Neural cell (in vitro differentiated cells): ENCODE measurements around the gene CADPS2. TPM values are rescaled to one million over a fixed set of nuclear protein-coding genes. Genes with fewer than 3 reads are reported as not detected.

Experiments used
- H2AFZ ChIP-seq: fragments of 200-600, 300-800 bp; sonication (generic), shearing (Covaris generic); 2 replicates; pipeline ENCODE4 v1.6.0; 2014; ENCODE audit warnings: low read depth, mild to moderate bottlenecking, antibody characterized with exemption, low read length, moderate library complexity
- H3F3A ChIP-seq: fragments of 200-600 bp; shearing (Covaris generic); 2 replicates; pipeline ENCODE4 v1.6.1; 2016; ENCODE audit warnings: mild to moderate bottlenecking, moderate library complexity, mixed read lengths, antibody characterized with exemption, low read length; ENCODE audit not compliant: insufficient read depth, poor library complexity, severe bottlenecking
- H3K27ac ChIP-seq: fragments of 200-600, 300-800 bp; sonication (generic), shearing (Covaris generic); 2 replicates; pipeline ENCODE4 v1.5.1; 2014; ENCODE audit warnings: mild to moderate bottlenecking, low read length, moderate library complexity
- H3K27me3 ChIP-seq: fragments of 300-800, 200-600 bp; sonication (generic), shearing (Covaris generic); 2 replicates; pipeline ENCODE4 v1.6.0; 2014; ENCODE audit warnings: mild to moderate bottlenecking, low read depth, low read length, moderate library complexity; ENCODE audit not compliant: insufficient read depth
- H3K36me3 ChIP-seq: fragments of 300-800, 200-600 bp; sonication (generic), shearing (Covaris generic); 2 replicates; pipeline ENCODE4 v1.5.1; 2014; ENCODE audit warnings: mild to moderate bottlenecking, antibody characterized with exemption, low read length, moderate library complexity; ENCODE audit not compliant: insufficient read depth
- H3K4me2 ChIP-seq: fragments of 300-800, 200-600 bp; sonication (generic), shearing (Covaris generic); 2 replicates; pipeline ENCODE4 v1.6.0; 2014; ENCODE audit warnings: mild to moderate bottlenecking, low read length
- H3K4me3 ChIP-seq: fragments of 300-800, 200-600 bp; sonication (generic), shearing (Covaris generic); 2 replicates; pipeline ENCODE4 v1.5.1; 2014; ENCODE audit warnings: mild to moderate bottlenecking, low read length, moderate library complexity
- H3K79me2 ChIP-seq: fragments of 200-600 bp; shearing (Covaris generic); replicated peaks from 2 replicates; pipeline ENCODE4 v1.6.0; 2014; ENCODE audit warnings: mild to moderate bottlenecking, low read length, moderate library complexity; ENCODE audit not compliant: insufficient read depth
- H3K9ac ChIP-seq: fragments of 300-800, 200-600 bp; sonication (generic), shearing (Covaris generic); 2 replicates; pipeline ENCODE4 v1.6.1; 2016; ENCODE audit warnings: mild to moderate bottlenecking, low read length, mixed read lengths
- H3K9me2 ChIP-seq: fragments of 200-600 bp; shearing (Covaris generic); 2 replicates; pipeline ENCODE4 v1.6.1; 2016; ENCODE audit warnings: mild to moderate bottlenecking, low read length, mixed read lengths; ENCODE audit not compliant: insufficient read depth
- H3K9me3 ChIP-seq: fragments of 200-600, 300-800 bp; sonication (generic), shearing (Covaris generic); 2 replicates; pipeline ENCODE4 v1.6.1; 2016; ENCODE audit warnings: mild to moderate bottlenecking, mixed run types, low read length, moderate library complexity, mixed read lengths
- H4K20me1 ChIP-seq: fragments of 200-600 bp; shearing (Covaris generic); 2 replicates; pipeline ENCODE4 v1.6.1; 2016; ENCODE audit warnings: mild to moderate bottlenecking, mixed run types; ENCODE audit not compliant: insufficient read depth
- CTCF ChIP-seq: fragments of 450-650 bp; IDR thresholded peaks from 2 replicates; pipeline ENCODE4 v1.5.1; 2014; ENCODE audit warnings: antibody characterized with exemption, mild to moderate bottlenecking, moderate library complexity; ENCODE audit not compliant: poor library complexity, severe bottlenecking
- EP300 ChIP-seq: fragments of 450-650 bp; conservative IDR thresholded peaks from 2 replicates; pipeline ENCODE4 v1.6.1; 2014; ENCODE audit warnings: antibody characterized with exemption, mild to moderate bottlenecking, moderate library complexity; ENCODE audit not compliant: poor library complexity, severe bottlenecking
- EZH2 ChIP-seq: fragments of 200-600, 300-800 bp; shearing (Covaris generic), sonication (generic); IDR thresholded peaks from 2 replicates; pipeline ENCODE4 v1.6.1; 2014; ENCODE audit warnings: antibody characterized with exemption, low read length, borderline replicate concordance, mild to moderate bottlenecking; ENCODE audit not compliant: insufficient read depth, poor library complexity, severe bottlenecking
- MXI1 ChIP-seq: fragments of 450-650 bp; conservative IDR thresholded peaks from 2 replicates; pipeline ENCODE4 v1.6.1; 2014; ENCODE audit warnings: antibody characterized with exemption, mild to moderate bottlenecking; ENCODE audit not compliant: poor library complexity, severe bottlenecking
- POLR2AphosphoS5 ChIP-seq: IDR thresholded peaks from 2 replicates; pipeline ENCODE4 v1.6.1; 2012
- RAD21 ChIP-seq: fragments of 450-650 bp; conservative IDR thresholded peaks from 2 replicates; pipeline ENCODE4 v1.6.1; 2014; ENCODE audit warnings: antibody characterized with exemption, mild to moderate bottlenecking, moderate library complexity
- REST ChIP-seq: IDR thresholded peaks from 2 replicates; pipeline ENCODE4 v1.6.1; 2012; ENCODE audit warnings: borderline replicate concordance
- SMC3 ChIP-seq: fragments of 450-650 bp; conservative IDR thresholded peaks from 2 replicates; pipeline ENCODE4 v1.6.1; 2014; ENCODE audit warnings: antibody characterized with exemption, mild to moderate bottlenecking, moderate library complexity; ENCODE audit not compliant: poor library complexity
- TAF1 ChIP-seq: IDR thresholded peaks from 2 replicates; pipeline ENCODE4 v1.6.1; 2012; ENCODE audit warnings: low read depth
- polyA plus RNA-seq: library from polyadenylated mRNA; depleted of rRNA; stranded (reverse); fragments of >200 nt; gene quantifications from 2 replicates; pipeline ENCODE4 v1.2.3, GENCODE V29; 2014

The CADPS2 gene
- polyA plus RNA-seq, 1 donor from 2014 or later = 5.9 TPM

GRCh38 chr7:122919643-122920181, 33.5 kb upstream of the CADPS2 start (continued):
- no peak for TF ChIP-seq POLR2AphosphoS5

GRCh38 chr7:122914812-122915211, 28.6 kb upstream of the CADPS2 start:
- TF ChIP-seq MXI1 (no peak), POLR2AphosphoS5 (no peak), CTCF (no peak), SMC3 (no peak), RAD21 (no peak), TAF1 (no peak), EZH2 (no peak)
- Histone ChIP-seq H3F3A (no peaks in the 10 kb centered on the region), H3K9me3 (no peaks in the 10 kb centered on the region), H3K9me2 (no peaks in the 10 kb centered on the region), H3K9ac (no peak overlapping the region), H3K79me2 (no peaks in the 10 kb centered on the region), H2AFZ (no peak overlapping the region), H3K27me3 (no peaks in the 10 kb centered on the region), H3K4me2 (no peak overlapping the region), H3K36me3 (no peaks in the 10 kb centered on the region), H3K27ac (no peak overlapping the region), H4K20me1 (no peaks in the 10 kb centered on the region), H3K4me3 (no peak overlapping the region)

GRCh38 chr7:122913608-122914007, 27.3 kb upstream of the CADPS2 start:
- Histone ChIP-seq H3K4me2 (no peak overlapping the region), H3K9me3 (no peaks in the 10 kb centered on the region), H2AFZ (no peak overlapping the region), H4K20me1 (no peaks in the 10 kb centered on the region), H3K4me3 (no peak overlapping the region), H3K9ac (no peak overlapping the region), H3F3A (no peaks in the 10 kb centered on the region), H3K36me3 (no peaks in the 10 kb centered on the region), H3K27me3 (no peaks in the 10 kb centered on the region), H3K9me2 (no peaks in the 10 kb centered on the region), H3K79me2 (no peaks in the 10 kb centered on the region), H3K27ac (no peak overlapping the region)
- no peak for TF ChIP-seq POLR2AphosphoS5
- no peak for TF ChIP-seq EP300
- no peak for TF ChIP-seq MXI1
- TF ChIP-seq RAD21 = no peak
- TF ChIP-seq EZH2 = no peak
- no peak for TF ChIP-seq CTCF
- TF ChIP-seq REST = no peak
- TF ChIP-seq TAF1 = no peak
- no peak for TF ChIP-seq SMC3
